ENCODE data around the gene RPL10. TPM values are rescaled to one million over a fixed set of nuclear protein-coding genes. Genes with fewer than 3 reads are reported as not detected.

RPL10 gene
- total and polyA plus RNA-seq, 9 of the 15 experiments (the other 6 are each of a cell fraction or from before 2014, with no cell fraction given), result 3,774 to 7,600 (median 5,014) TPM

DNA sequence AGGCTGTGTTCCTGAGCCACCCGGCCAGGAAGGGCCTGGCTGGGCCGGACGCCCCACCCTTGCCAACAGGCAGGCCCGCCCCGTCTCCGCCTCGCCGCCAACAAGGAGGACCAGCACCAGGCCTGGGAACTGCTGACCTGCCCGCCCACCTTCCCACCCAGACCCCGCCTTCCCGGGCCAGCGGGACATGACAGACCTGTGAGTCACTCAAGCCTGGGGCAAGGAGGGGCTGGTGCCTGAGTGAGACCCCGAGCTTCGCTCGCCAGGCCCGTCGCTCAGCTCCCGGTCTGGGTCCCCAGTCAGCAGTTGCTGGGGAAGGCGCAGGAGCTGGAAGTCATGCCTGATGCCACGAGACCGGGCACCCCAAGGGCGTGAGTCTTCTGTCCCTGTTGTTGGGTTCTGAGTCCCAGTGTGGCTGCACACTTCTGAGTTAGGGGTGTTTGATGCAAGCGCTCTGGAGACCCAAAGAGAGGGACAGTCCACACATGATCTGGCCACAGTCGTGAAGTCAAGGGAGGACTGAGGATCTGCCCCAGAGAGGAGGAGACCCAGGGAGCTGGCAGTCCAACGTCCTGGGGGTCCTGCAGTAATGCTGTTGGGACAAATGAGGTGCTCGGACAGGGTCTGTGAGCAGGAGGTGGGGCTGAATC, 11.2 kb downstream of the RPL10 start, which contains the start of gene DNASE1L1 (continued):
- TF ChIP-seq ZBTB1 (CRISPR knock-in tag; IDR thresholded peaks at IDR 0.05; ENCODE audit: borderline replicate concordance, low read depth) (no peak), PTRF (tag; IDR thresholded peaks at IDR 0.05) (no peak), EP400 (IDR thresholded peaks at IDR 0.05) (peak; percentile 30), ZNF436 (CRISPR knock-in tag; IDR thresholded peaks at IDR 0.05) (no peak), PYGO2 (tag; IDR thresholded peaks at IDR 0.05) (no peak), E2F5 (CRISPR knock-in tag; IDR thresholded peaks at IDR 0.05) (no peak), ARHGAP35 (IDR thresholded peaks at IDR 0.05; ENCODE audit: partially characterized antibody) (no peak), DNMT1 (IDR thresholded peaks at IDR 0.05) (no peak), SMARCC2 (IDR thresholded peaks at IDR 0.05; ENCODE audit: low read depth) (no peak), CXXC5 (CRISPR knock-in tag; IDR thresholded peaks at IDR 0.05) (0 out of 2 replicates have a peak, but pooled peaks have one; percentile 31), ATF6 (CRISPR knock-in tag; IDR thresholded peaks at IDR 0.05) (0 out of 2 replicates have a peak, but pooled peaks have one; percentile 45), ZNF785 (CRISPR knock-in tag; IDR thresholded peaks at IDR 0.05) (no peak), DPF2 (IDR thresholded peaks at IDR 0.05) (peak; percentile 70; the same call in 1 of the 2 replicates), SMAD2 (IDR thresholded peaks at IDR 0.05; ENCODE audit: low read depth, low read length) (no peak), HOXB6 (CRISPR knock-in tag; IDR thresholded peaks at IDR 0.05; ENCODE audit: borderline replicate concordance) (no peak), ZNF75A (CRISPR knock-in tag; IDR thresholded peaks at IDR 0.05) (no peak), NBN (IDR thresholded peaks at IDR 0.05; ENCODE audit: low read depth) (no peak), ELF4 (CRISPR knock-in tag; IDR thresholded peaks at IDR 0.05) (no peak), POU5F1 (IDR thresholded peaks at IDR 0.05; ENCODE audit: borderline replicate concordance, low read depth, low read length, partially characterized antibody) (no peak), XRCC4 (IDR thresholded peaks at IDR 0.05; ENCODE audit: extremely low read depth, insufficient read depth, insufficient read length) (no peak), SP1 (CRISPR knock-in tag; IDR thresholded peaks at IDR 0.05) (peak; percentile 47; the same call in 1 of the 2 replicates), CHD1 (IDR thresholded peaks at IDR 0.05; ENCODE audit: low read length) (peak; percentile 77), RBM25 (IDR thresholded peaks at IDR 0.05; ENCODE audit: low read depth, low read length, severe bottlenecking) (no peak), RBFOX2 (IDR thresholded peaks at IDR 0.05; ENCODE audit: low read depth, low read length) (peak; percentile 69), ARNT (IDR thresholded peaks at IDR 0.05) (no peak), SRSF9 (IDR thresholded peaks at IDR 0.05; ENCODE audit: borderline replicate concordance, low read depth, low read length) (no peak)
- TF ChIP-seq, protein P1, sequence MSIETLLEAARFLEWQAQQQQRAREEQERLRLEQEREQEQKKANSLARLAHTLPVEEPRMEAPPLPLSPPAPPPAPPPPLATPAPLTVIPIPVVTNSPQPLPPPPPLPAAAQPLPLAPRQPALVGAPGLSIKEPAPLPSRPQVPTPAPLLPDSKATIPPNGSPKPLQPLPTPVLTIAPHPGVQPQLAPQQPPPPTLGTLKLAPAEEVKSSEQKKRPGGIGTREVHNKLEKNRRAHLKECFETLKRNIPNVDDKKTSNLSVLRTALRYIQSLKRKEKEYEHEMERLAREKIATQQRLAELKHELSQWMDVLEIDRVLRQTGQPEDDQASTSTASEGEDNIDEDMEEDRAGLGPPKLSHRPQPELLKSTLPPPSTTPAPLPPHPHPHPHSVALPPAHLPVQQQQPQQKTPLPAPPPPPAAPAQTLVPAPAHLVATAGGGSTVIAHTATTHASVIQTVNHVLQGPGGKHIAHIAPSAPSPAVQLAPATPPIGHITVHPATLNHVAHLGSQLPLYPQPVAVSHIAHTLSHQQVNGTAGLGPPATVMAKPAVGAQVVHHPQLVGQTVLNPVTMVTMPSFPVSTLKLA (conservative IDR thresholded peaks at IDR 0.05), result 0 out of 4 replicates have a peak, but pooled peaks have one; percentile 37 to 45

Measured in K562 (cell line).